Measurements from ENCODE around the gene PLPP4. TPM values are rescaled to one million over a fixed set of nuclear protein-coding genes. Genes with fewer than 3 reads are reported as not detected.

The PLPP4 gene
- polyA plus RNA-seq, 1 donor: 3.1 TPM

- Histone ChIP-seq H3K4me3 (ENCODE audit: low read length) (no peak overlapping the region), H3K27ac (ENCODE audit: low read length) (no peak overlapping the region), H3K27me3 (ENCODE audit: control insufficient read depth, insufficient read depth, low read length) (no peaks in the 10 kb centered on the region), H3K36me3 (ENCODE audit: control insufficient read depth, insufficient read depth, low read length) (no peaks in the 10 kb centered on the region), H3K4me1 (ENCODE audit: control insufficient read depth, insufficient read depth, low read length) (no peaks in the 10 kb centered on the region), H3K9me3 (ENCODE audit: control insufficient read depth, low read depth, low read length) (no peaks in the 10 kb centered on the region)
- WGBS (ENCODE audit: insufficient coverage, low lambda C conversion rate): no CpG with 5 or more reads among the region's 2 CpGs
- DNase-seq: no peak
Observed at GRCh38 chr10:120601999-120602398, 145.0 kb downstream of the PLPP4 start.

GRCh38 chr10:120605410-120605809, 148.4 kb downstream of the PLPP4 start:
- no peaks in the 10 kb centered on the region for H3K9me3 ChIP-seq (ENCODE audit: control insufficient read depth, low read depth, low read length)
- WGBS (ENCODE audit: insufficient coverage, low lambda C conversion rate): no CpG with 5 or more reads among the region's 3 CpGs
- DNase-seq: no peak
- H3K36me3 ChIP-seq (ENCODE audit: control insufficient read depth, insufficient read depth, low read length): no peaks in the 10 kb centered on the region
- H3K4me1 ChIP-seq (ENCODE audit: control insufficient read depth, insufficient read depth, low read length): no peaks in the 10 kb centered on the region
- H3K4me3 ChIP-seq (ENCODE audit: low read length): no peak overlapping the region
- no peaks in the 10 kb centered on the region for H3K27me3 ChIP-seq (ENCODE audit: control insufficient read depth, insufficient read depth, low read length)
- no peak overlapping the region for H3K27ac ChIP-seq (ENCODE audit: low read length)

DNA sequence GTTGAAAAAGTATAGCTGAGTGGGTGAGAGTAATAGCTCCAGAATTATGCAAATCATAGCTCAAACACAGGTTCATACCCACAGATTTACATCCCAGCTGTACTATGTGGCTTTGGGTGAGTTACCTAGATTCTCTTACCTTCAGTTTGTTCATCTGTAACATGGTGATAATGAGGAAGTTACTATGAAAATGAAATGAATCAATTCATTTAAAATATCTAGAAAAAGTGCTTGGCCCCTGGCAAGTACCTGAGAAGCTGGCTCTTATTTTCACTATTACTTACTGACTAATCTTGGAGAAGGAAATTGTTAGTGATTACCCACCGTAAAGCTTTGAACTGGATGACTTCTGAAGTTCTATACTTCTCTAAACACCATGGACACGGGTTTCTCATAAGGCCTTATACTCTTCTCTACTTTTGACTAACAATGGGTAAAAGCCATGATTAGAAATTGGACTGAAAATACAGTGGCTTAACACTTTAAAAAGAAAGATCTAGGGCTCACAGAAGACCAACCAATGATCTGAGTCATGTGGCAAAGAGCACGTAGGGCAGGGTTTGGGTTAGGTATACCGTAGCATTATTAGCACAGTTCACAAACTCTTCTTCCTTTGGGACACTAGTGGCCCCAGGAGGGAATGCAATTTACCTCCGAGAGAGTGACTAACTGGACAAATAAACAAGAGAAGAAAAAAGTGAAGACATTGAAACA, 149.2 kb downstream of the PLPP4 start:
- H3K4me3 ChIP-seq (ENCODE audit: low read length): no peak overlapping the region
- H3K9me3 ChIP-seq (ENCODE audit: control insufficient read depth, low read depth, low read length): no peaks in the 10 kb centered on the region
- H3K4me1 ChIP-seq (ENCODE audit: control insufficient read depth, insufficient read depth, low read length): no peaks in the 10 kb centered on the region
- H3K36me3 ChIP-seq (ENCODE audit: control insufficient read depth, insufficient read depth, low read length): no peaks in the 10 kb centered on the region
- WGBS (ENCODE audit: insufficient coverage, low lambda C conversion rate): 75% methylated on average over 1 of the region's 5 CpGs
- DNase-seq: no peak
- no peaks in the 10 kb centered on the region for H3K27me3 ChIP-seq (ENCODE audit: control insufficient read depth, insufficient read depth, low read length)
- no peak overlapping the region for H3K27ac ChIP-seq (ENCODE audit: low read length)

GRCh38 chr10:120607016-120607709, 150.1 kb downstream of the PLPP4 start:
- Histone ChIP-seq H3K4me1 (ENCODE audit: control insufficient read depth, insufficient read depth, low read length) (no peaks in the 10 kb centered on the region), H3K27me3 (ENCODE audit: control insufficient read depth, insufficient read depth, low read length) (no peaks in the 10 kb centered on the region), H3K27ac (ENCODE audit: low read length) (no peak overlapping the region), H3K4me3 (ENCODE audit: low read length) (no peak overlapping the region), H3K36me3 (ENCODE audit: control insufficient read depth, insufficient read depth, low read length) (no peaks in the 10 kb centered on the region), H3K9me3 (ENCODE audit: control insufficient read depth, low read depth, low read length) (no peaks in the 10 kb centered on the region)
- DNase-seq: no peak
- no CpG with 5 or more reads among the region's 2 CpGs for WGBS (ENCODE audit: insufficient coverage, low lambda C conversion rate)

DNA sequence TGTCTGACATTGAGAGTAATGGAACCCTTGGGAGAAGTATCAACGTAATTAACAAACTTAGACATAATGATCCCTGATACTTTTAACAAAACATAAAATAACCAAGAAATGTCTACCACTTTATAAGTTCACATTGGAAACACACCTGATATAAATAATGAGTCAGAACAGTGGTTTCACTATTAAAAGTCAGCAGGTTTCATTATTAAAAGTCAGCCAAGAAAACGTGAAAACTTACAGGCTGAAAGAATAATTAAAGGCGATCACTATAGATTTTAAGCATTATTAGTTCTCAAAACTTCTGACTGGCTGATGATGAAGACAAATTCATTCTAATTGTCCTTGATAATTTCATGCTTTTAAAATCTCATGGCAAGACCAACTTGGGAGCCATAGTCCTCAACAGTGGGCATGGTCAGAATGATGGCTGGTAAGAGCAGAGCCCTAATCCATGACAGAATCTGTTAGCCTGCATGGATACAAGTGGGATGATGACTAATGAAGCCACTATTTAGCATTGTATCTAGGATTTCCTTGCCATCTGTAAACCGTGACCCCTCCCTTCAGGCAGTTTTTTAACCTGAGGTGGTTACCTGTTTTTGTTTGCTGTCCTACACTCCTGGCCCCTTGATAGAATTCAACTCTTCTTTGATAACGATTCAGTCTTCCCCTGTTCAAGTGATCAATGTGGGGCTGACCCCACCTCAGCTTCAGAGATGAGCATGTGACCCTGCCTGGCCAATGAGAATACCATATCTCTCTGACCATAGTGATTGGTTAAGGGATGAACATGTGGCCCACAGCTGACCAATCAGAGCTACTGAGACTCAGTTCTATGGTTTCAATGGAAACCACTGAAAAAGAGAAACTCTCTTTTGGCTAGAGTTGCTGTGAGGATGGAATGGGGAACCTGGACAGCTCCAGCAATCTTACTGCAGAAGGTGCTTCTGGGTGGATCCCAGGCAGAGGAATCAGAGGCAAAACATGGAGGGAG, 151.0 kb downstream of the PLPP4 start:
- Histone ChIP-seq H3K4me3 (ENCODE audit: low read length) (no peak overlapping the region), H3K27ac (ENCODE audit: low read length) (no peak overlapping the region), H3K36me3 (ENCODE audit: control insufficient read depth, insufficient read depth, low read length) (no peaks in the 10 kb centered on the region), H3K9me3 (ENCODE audit: control insufficient read depth, low read depth, low read length) (no peaks in the 10 kb centered on the region), H3K27me3 (ENCODE audit: control insufficient read depth, insufficient read depth, low read length) (no peaks in the 10 kb centered on the region), H3K4me1 (ENCODE audit: control insufficient read depth, insufficient read depth, low read length) (no peaks in the 10 kb centered on the region)
- no CpG with 5 or more reads among the region's 5 CpGs for WGBS (ENCODE audit: insufficient coverage, low lambda C conversion rate)
- no peak for DNase-seq

GRCh38 chr10:120609006-120609405, 152.0 kb downstream of the PLPP4 start:
- Histone ChIP-seq H3K27me3 (ENCODE audit: control insufficient read depth, insufficient read depth, low read length) (no peaks in the 10 kb centered on the region), H3K9me3 (ENCODE audit: control insufficient read depth, low read depth, low read length) (no peaks in the 10 kb centered on the region), H3K27ac (ENCODE audit: low read length) (no peak overlapping the region), H3K4me1 (ENCODE audit: control insufficient read depth, insufficient read depth, low read length) (no peaks in the 10 kb centered on the region), H3K36me3 (ENCODE audit: control insufficient read depth, insufficient read depth, low read length) (no peaks in the 10 kb centered on the region), H3K4me3 (ENCODE audit: low read length) (no peak overlapping the region)
- no peak for DNase-seq
- WGBS (ENCODE audit: insufficient coverage, low lambda C conversion rate): 83% methylated on average over 1 of the region's 5 CpGs

DNA sequence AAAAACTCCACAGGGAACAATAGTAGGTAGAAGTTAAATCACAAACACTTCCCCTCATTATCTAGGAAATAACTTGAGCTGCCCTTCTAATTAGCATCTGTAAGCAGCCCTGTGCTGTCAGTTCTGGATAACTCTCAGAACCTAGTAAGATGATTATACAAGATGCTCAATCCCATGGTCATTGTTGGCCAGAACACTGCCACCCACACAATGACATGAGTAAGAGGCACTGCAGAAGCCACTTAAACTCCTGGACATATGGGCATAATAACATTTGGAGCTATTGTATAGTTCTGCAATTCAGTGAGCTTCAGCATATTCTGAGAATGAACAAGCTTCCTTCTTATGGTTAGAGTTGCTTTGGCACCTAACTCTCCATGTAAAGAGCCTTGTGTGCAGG, 153.8 kb downstream of the PLPP4 start:
- Histone ChIP-seq H3K9me3 (ENCODE audit: control insufficient read depth, low read depth, low read length) (no peaks in the 10 kb centered on the region), H3K36me3 (ENCODE audit: control insufficient read depth, insufficient read depth, low read length) (no peaks in the 10 kb centered on the region), H3K27ac (ENCODE audit: low read length) (no peak overlapping the region), H3K27me3 (ENCODE audit: control insufficient read depth, insufficient read depth, low read length) (no peaks in the 10 kb centered on the region), H3K4me1 (ENCODE audit: control insufficient read depth, insufficient read depth, low read length) (no peaks in the 10 kb centered on the region), H3K4me3 (ENCODE audit: low read length) (no peak overlapping the region)
- no peak for DNase-seq

DNA sequence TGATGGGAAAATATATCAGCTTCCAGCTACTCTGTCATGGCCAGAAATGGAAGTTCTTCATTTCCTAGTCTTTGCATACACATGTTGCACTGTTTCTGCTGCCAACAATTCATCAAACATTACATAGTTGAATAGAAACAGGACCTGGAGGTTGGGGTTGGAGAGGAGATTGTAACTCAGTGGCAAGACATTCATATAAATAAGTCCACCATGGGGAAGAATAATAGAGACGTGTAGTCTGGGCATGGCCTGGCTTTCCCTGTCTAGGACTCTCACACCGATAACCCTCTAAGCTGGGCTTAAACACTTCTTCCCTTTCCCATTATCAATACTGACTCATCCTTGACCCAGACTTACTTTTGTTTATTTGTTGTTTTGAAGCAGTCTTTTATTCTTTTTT, 155.7 kb downstream of the PLPP4 start:
- no peak for DNase-seq
- Histone ChIP-seq H3K4me3 (ENCODE audit: low read length) (no peak overlapping the region), H3K36me3 (ENCODE audit: control insufficient read depth, insufficient read depth, low read length) (no peaks in the 10 kb centered on the region), H3K9me3 (ENCODE audit: control insufficient read depth, low read depth, low read length) (no peaks in the 10 kb centered on the region), H3K27me3 (ENCODE audit: control insufficient read depth, insufficient read depth, low read length) (no peaks in the 10 kb centered on the region), H3K27ac (ENCODE audit: low read length) (no peak overlapping the region), H3K4me1 (ENCODE audit: control insufficient read depth, insufficient read depth, low read length) (no peaks in the 10 kb centered on the region)
- no CpG with 5 or more reads among the region's 2 CpGs for WGBS (ENCODE audit: insufficient coverage, low lambda C conversion rate)

GRCh38 chr10:120613180-120613579, 156.2 kb downstream of the PLPP4 start:
- Histone ChIP-seq H3K27me3 (ENCODE audit: control insufficient read depth, insufficient read depth, low read length) (no peaks in the 10 kb centered on the region), H3K4me1 (ENCODE audit: control insufficient read depth, insufficient read depth, low read length) (no peaks in the 10 kb centered on the region), H3K9me3 (ENCODE audit: control insufficient read depth, low read depth, low read length) (no peaks in the 10 kb centered on the region), H3K4me3 (ENCODE audit: low read length) (no peak overlapping the region), H3K36me3 (ENCODE audit: control insufficient read depth, insufficient read depth, low read length) (no peaks in the 10 kb centered on the region), H3K27ac (ENCODE audit: low read length) (no peak overlapping the region)
- 75% methylated on average over 2 of the region's 3 CpGs for WGBS (ENCODE audit: insufficient coverage, low lambda C conversion rate)
- DNase-seq: no peak

DNA sequence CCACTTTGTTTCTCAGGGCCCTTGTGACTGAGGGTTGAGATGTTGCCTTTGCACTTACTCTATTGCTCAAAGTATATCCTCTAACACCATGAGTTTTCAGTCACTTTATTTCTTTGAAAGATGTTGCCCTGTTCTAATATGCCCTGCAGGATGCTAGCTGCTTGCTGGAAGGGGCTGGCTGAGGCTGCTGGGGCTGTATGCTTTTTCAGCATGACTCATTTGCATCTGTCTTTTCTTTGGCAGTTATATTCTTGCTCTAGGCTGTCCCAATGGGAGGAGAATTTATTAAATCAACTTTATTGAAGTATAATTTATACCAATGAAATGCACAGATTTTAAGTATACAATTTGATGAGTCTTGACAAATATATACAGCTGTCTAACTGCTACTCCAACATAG, 157.7 kb downstream of the PLPP4 start:
- no peaks in the 10 kb centered on the region for H3K4me1 ChIP-seq (ENCODE audit: control insufficient read depth, insufficient read depth, low read length)

More for the DNA sequence above, 157.7 kb downstream of the PLPP4 start:
- no peak for DNase-seq
- Histone ChIP-seq H3K4me3 (ENCODE audit: low read length) (no peak overlapping the region), H3K27ac (ENCODE audit: low read length) (no peak overlapping the region), H3K36me3 (ENCODE audit: control insufficient read depth, insufficient read depth, low read length) (no peaks in the 10 kb centered on the region), H3K27me3 (ENCODE audit: control insufficient read depth, insufficient read depth, low read length) (no peaks in the 10 kb centered on the region), H3K9me3 (ENCODE audit: control insufficient read depth, low read depth, low read length) (no peaks in the 10 kb centered on the region)
